Gastroesophageal sphincter (tissue), 4 donors: ENCODE results near the gene DSG4. TPM values are rescaled to one million over a fixed set of nuclear protein-coding genes. Genes with fewer than 3 reads are reported as not detected.
"Not testable (repeated sequence)": the region's sequence is repeated elsewhere in the genome, so short reads cannot be mapped to it uniquely, and the experiment has no call there.

Experiments
- ATAC-seq: fragments of 150-250 bp; one replicate; pipeline ENCODE4 v1.9.1; 2016; ENCODE audit warnings: mild to moderate bottlenecking, moderate library complexity
- H3K27ac ChIP-seq, 4 donors: fragments of 200-600 bp; sonication (generic) in 3 of 4; 1 replicate in 3 of 4; 2 replicates in 1 of 4; pipeline ENCODE4 v1.5.1; 2016 to 2019
- H3K27me3 ChIP-seq: fragments of 200-600 bp; sonication (generic); one replicate; pipeline ENCODE4 v1.5.1; 2019
- H3K36me3 ChIP-seq, 2 donors: fragments of 200-600 bp; sonication (generic); one replicate each; pipeline ENCODE4 v1.5.1; 2019; ENCODE audit warnings: control low read depth in 1 of 2
- H3K4me1 ChIP-seq, 3 donors: fragments of 200-600 bp; sonication (generic); 1 replicate in 2 of 3; 2 replicates in 1 of 3; pipeline ENCODE4 v1.5.1; 2016 to 2019; ENCODE audit warnings: control low read depth in 2 of 3
- H3K4me3 ChIP-seq, 2 donors: fragments of 200-600 bp; sonication (generic); one replicate each; pipeline ENCODE4 v1.5.1; 2019; ENCODE audit warnings: mild to moderate bottlenecking in 1 of 2, moderate library complexity in 1 of 2
- H3K9me3 ChIP-seq, 3 donors: fragments of 200-600 bp; sonication (generic); one replicate each; pipeline ENCODE4 v1.5.1; 2017 to 2019; ENCODE audit warnings: control low read depth in 2 of 3
- CTCF ChIP-seq, 4 experiments: fragments of 200-600 bp in 2 of 4; fragments of 450-650 bp in 2 of 4; sonication (generic) in 1 of 4; IDR thresholded peaks; one replicate each; pipeline ENCODE4 v1.5.1; 2017 to 2019; ENCODE audit warnings: antibody characterized with exemption in 4 of 4, mild to moderate bottlenecking in 2 of 4, moderate library complexity in 2 of 4
- EP300 ChIP-seq: sonication (generic); formaldehyde crosslinking; IDR thresholded peaks from one replicate; pipeline ENCODE4 v1.6.1; 2017; ENCODE audit warnings: antibody characterized with exemption, mild to moderate bottlenecking
- POLR2A ChIP-seq, 2 donors: fragments of 450-650 bp; IDR thresholded peaks; one replicate each; pipeline ENCODE4 v1.6.1; 2017; ENCODE audit warnings: antibody characterized with exemption in 2 of 2, mild to moderate bottlenecking in 2 of 2, moderate library complexity in 1 of 2
- POLR2AphosphoS5 ChIP-seq: sonication (generic); formaldehyde crosslinking; IDR thresholded peaks from one replicate; pipeline ENCODE4 v1.6.1; 2017; ENCODE audit warnings: antibody characterized with exemption
- WGBS, 2 donors: methylation state at CpG; one replicate each; pipeline ENCODE4 v1.1.5; 2018; ENCODE audit warnings: low coverage in 1 of 2; 5-methylcytosine and 5-hydroxymethylcytosine counted together
- total RNA-seq, 4 donors: library from RNA; depleted of rRNA; stranded (reverse); fragments of >200 nt; gene quantifications; one replicate each; pipeline ENCODE4 v1.1.0, GENCODE V29; 2016

DSG4 gene, protein sequence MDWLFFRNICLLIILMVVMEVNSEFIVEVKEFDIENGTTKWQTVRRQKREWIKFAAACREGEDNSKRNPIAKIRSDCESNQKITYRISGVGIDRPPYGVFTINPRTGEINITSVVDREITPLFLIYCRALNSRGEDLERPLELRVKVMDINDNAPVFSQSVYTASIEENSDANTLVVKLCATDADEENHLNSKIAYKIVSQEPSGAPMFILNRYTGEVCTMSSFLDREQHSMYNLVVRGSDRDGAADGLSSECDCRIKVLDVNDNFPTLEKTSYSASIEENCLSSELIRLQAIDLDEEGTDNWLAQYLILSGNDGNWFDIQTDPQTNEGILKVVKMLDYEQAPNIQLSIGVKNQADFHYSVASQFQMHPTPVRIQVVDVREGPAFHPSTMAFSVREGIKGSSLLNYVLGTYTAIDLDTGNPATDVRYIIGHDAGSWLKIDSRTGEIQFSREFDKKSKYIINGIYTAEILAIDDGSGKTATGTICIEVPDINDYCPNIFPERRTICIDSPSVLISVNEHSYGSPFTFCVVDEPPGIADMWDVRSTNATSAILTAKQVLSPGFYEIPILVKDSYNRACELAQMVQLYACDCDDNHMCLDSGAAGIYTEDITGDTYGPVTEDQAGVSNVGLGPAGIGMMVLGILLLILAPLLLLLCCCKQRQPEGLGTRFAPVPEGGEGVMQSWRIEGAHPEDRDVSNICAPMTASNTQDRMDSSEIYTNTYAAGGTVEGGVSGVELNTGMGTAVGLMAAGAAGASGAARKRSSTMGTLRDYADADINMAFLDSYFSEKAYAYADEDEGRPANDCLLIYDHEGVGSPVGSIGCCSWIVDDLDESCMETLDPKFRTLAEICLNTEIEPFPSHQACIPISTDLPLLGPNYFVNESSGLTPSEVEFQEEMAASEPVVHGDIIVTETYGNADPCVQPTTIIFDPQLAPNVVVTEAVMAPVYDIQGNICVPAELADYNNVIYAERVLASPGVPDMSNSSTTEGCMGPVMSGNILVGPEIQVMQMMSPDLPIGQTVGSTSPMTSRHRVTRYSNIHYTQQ
- not detected for total RNA-seq

DNA sequence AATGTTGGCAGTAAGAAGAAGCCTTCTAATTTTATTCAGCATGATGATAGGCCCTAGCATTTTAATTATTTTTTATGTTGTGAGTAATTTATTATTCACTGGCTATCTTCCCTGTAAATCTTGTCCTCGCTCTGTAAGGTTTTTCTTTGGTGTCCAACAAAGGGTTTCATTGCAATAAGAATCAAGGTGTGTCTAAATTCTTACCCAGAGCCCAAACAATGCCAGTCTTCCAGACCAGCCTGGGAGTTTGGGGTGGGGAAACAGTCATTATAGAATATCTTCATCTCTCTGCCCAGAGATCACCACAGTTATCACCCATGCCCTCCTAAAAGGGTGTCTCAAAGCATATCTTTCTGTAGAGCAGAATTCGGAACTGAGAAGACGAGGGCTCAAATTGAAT lies at the start of gene DSG4:
TSS of gene DSG4 (plus strand) at position 301 of the 400 bp plus-strand sequence. CDS start 135 bp downstream, outside the sequence.
- Histone ChIP-seq H3K4me1 (no peaks in the 10 kb centered on the region), H3K4me3 (no peak within 1 kb of the TSS), H3K27ac (no peak within 1 kb of the TSS), H3K9me3 (no peaks in the 10 kb centered on the region), H3K36me3 (no peaks in the 10 kb centered on the region), H3K27me3 (no peaks in the 10 kb centered on the region)
- no peak for ATAC-seq
- no peak for TF ChIP-seq EP300
- TF ChIP-seq POLR2AphosphoS5: no peak
- TF ChIP-seq CTCF (IDR thresholded peaks at IDR 0.05): no peak
- TF ChIP-seq POLR2A (IDR thresholded peaks at IDR 0.05): no peak
- 81 to 89% methylated on average over 3 of the region's 3 CpGs for WGBS, 2 donors

GRCh38 chr18:31329787-31330438 lies 46.7 kb upstream of the DSG4 start:
- no peaks in the 10 kb centered on the region for H3K36me3 ChIP-seq
- H3K27ac ChIP-seq: no peak overlapping the region
- TF ChIP-seq POLR2AphosphoS5 (no peak), POLR2A (IDR thresholded peaks at IDR 0.05) (no peak), CTCF (IDR thresholded peaks at IDR 0.05) (no peak)
- H3K9me3 ChIP-seq: no peaks in the 10 kb centered on the region
- ATAC-seq: no peak
- no peak overlapping the region for H3K4me3 ChIP-seq
- WGBS, 2 donors: 52 to 68% methylated on average over 6 to 7 of the region's 7 CpGs
- no peaks in the 10 kb centered on the region for H3K27me3 ChIP-seq
- H3K4me1 ChIP-seq: no peaks in the 10 kb centered on the region

DNA sequence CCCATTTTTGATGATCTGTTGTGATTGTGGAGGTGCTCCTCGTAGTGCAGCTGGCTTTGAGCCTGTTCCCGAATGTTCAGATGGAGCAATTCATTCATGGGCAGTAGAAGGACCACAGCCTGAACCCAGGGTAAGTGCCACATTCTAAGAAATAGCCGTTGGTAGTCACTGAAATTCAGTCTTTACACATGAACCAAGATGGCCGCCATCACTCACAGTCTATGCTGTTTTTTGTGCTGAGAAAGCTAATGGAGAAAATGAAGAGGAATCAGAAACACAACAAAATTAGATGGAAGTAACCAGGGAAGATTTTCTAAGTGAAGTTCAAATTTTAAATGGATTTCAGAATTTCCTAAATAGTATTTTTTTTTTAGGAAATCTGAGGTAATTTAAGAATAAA lies 33.1 kb upstream of the DSG4 start:
- H3K27me3 ChIP-seq: no peaks in the 10 kb centered on the region
- ATAC-seq: no peak
- no peaks in the 10 kb centered on the region for H3K4me1 ChIP-seq
- TF ChIP-seq CTCF (IDR thresholded peaks at IDR 0.05): no peak
- no peak for TF ChIP-seq POLR2AphosphoS5
- TF ChIP-seq POLR2A (IDR thresholded peaks at IDR 0.05): no peak
- no peak for TF ChIP-seq EP300
- peaks cover 0 to 4% (median 0%) of the 10 kb centered on the region in 3 donors for H3K9me3 ChIP-seq
- H3K4me3 ChIP-seq: no peak overlapping the region
- no peak overlapping the region for H3K27ac ChIP-seq
- WGBS, 2 donors: 87 to 89% methylated on average over 3 to 4 of the region's 4 CpGs
- H3K36me3 ChIP-seq: no peaks in the 10 kb centered on the region

DNA sequence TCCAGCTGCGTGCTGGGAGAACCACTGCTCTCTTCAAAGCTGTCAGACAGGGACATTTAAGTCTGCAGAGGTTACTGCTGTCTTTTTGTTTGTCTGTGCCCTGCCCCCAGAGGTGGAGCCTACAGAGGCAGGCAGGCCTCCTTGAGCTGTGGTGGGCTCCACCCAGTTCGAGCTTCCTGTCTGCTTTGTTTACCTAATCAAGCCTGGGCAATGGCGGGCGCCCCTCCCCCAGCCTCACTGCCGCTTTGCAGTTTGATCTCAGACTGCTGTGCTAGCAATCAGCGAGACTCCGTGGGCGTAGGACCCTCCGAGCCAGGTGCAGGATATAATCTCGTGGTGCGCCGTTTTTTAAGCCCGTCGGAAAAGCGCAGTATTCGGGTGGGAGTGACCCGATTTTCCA lies 23.2 kb upstream of the DSG4 start:
- not testable (repeated sequence) for ATAC-seq, H3K27me3 ChIP-seq, H3K27ac ChIP-seq, H3K4me3 ChIP-seq, H3K36me3 ChIP-seq, H3K9me3 ChIP-seq, H3K4me1 ChIP-seq
- WGBS, 2 donors: no CpG with 5 or more reads among the region's 17 CpGs

GRCh38 chr18:31354990-31355389 lies 21.6 kb upstream of the DSG4 start:
- peak; percentile 36 for ATAC-seq
- Histone ChIP-seq H3K36me3 (no peaks in the 10 kb centered on the region), H3K27ac (no peak overlapping the region), H3K4me1 (no peaks in the 10 kb centered on the region), H3K27me3 (no peaks in the 10 kb centered on the region), H3K9me3 (no peaks in the 10 kb centered on the region), H3K4me3 (no peak overlapping the region)
- 92% methylated on average over 4 of the region's 8 CpGs; no CpG with 5 or more reads in 1 of the 2 donors for WGBS, 2 donors
- no peak for TF ChIP-seq POLR2A (IDR thresholded peaks at IDR 0.05)
- TF ChIP-seq CTCF (IDR thresholded peaks at IDR 0.05): no peak
- TF ChIP-seq EP300: no peak
- TF ChIP-seq POLR2AphosphoS5: no peak
